ENCODE results near the gene ARHGEF17. TPM values are rescaled to one million over a fixed set of nuclear protein-coding genes. Genes with fewer than 3 reads are reported as not detected.

The ARHGEF17 gene
- total and polyA plus RNA-seq, 2 of the 8 experiments (the other 6 are each of a cell fraction or from before 2014, with no cell fraction given): 11.3 to 14.6 TPM

DNA sequence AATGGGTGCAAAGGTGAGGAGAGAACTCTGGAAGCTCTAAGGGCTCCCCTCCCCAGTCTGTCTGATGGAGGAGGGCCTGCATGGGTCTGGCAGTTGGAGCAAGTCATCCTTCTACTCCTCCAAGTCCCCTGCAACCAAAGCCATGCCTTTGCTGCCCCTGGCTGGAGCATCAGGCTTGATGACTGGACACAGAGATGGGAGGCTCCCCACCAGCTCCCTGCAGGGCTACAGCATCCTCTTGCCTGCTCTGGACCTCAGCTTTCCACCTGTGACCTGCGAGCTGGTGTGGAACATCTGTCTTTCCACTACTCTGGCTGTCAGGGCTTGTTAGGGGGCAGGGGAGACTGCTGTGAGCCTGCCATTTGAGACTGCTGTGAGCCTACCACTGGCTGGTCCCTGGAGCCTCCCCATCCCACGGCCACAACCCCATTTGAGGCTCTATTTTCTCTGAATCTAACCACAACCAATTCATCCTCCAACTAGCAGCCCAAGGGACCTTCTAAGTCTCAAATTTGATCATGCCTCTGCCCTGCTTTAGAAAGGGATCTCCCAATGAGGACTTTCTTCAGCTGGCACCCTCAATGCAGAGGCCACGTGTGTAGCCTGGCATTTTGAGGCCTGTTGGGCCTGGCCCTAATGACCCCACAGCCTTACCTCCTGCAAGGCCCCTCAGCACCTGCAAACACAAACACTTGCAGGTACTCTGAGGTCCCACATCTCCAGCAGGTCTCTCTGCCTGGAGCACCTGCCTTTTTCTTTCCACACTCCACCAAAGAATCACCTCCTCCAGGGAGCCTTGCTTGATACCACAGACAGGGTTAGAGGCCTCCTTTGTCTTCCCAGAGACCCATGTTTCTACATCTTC, 26.0 kb upstream of the ARHGEF17 start (continued):
- TF ChIP-seq, protein P1, sequence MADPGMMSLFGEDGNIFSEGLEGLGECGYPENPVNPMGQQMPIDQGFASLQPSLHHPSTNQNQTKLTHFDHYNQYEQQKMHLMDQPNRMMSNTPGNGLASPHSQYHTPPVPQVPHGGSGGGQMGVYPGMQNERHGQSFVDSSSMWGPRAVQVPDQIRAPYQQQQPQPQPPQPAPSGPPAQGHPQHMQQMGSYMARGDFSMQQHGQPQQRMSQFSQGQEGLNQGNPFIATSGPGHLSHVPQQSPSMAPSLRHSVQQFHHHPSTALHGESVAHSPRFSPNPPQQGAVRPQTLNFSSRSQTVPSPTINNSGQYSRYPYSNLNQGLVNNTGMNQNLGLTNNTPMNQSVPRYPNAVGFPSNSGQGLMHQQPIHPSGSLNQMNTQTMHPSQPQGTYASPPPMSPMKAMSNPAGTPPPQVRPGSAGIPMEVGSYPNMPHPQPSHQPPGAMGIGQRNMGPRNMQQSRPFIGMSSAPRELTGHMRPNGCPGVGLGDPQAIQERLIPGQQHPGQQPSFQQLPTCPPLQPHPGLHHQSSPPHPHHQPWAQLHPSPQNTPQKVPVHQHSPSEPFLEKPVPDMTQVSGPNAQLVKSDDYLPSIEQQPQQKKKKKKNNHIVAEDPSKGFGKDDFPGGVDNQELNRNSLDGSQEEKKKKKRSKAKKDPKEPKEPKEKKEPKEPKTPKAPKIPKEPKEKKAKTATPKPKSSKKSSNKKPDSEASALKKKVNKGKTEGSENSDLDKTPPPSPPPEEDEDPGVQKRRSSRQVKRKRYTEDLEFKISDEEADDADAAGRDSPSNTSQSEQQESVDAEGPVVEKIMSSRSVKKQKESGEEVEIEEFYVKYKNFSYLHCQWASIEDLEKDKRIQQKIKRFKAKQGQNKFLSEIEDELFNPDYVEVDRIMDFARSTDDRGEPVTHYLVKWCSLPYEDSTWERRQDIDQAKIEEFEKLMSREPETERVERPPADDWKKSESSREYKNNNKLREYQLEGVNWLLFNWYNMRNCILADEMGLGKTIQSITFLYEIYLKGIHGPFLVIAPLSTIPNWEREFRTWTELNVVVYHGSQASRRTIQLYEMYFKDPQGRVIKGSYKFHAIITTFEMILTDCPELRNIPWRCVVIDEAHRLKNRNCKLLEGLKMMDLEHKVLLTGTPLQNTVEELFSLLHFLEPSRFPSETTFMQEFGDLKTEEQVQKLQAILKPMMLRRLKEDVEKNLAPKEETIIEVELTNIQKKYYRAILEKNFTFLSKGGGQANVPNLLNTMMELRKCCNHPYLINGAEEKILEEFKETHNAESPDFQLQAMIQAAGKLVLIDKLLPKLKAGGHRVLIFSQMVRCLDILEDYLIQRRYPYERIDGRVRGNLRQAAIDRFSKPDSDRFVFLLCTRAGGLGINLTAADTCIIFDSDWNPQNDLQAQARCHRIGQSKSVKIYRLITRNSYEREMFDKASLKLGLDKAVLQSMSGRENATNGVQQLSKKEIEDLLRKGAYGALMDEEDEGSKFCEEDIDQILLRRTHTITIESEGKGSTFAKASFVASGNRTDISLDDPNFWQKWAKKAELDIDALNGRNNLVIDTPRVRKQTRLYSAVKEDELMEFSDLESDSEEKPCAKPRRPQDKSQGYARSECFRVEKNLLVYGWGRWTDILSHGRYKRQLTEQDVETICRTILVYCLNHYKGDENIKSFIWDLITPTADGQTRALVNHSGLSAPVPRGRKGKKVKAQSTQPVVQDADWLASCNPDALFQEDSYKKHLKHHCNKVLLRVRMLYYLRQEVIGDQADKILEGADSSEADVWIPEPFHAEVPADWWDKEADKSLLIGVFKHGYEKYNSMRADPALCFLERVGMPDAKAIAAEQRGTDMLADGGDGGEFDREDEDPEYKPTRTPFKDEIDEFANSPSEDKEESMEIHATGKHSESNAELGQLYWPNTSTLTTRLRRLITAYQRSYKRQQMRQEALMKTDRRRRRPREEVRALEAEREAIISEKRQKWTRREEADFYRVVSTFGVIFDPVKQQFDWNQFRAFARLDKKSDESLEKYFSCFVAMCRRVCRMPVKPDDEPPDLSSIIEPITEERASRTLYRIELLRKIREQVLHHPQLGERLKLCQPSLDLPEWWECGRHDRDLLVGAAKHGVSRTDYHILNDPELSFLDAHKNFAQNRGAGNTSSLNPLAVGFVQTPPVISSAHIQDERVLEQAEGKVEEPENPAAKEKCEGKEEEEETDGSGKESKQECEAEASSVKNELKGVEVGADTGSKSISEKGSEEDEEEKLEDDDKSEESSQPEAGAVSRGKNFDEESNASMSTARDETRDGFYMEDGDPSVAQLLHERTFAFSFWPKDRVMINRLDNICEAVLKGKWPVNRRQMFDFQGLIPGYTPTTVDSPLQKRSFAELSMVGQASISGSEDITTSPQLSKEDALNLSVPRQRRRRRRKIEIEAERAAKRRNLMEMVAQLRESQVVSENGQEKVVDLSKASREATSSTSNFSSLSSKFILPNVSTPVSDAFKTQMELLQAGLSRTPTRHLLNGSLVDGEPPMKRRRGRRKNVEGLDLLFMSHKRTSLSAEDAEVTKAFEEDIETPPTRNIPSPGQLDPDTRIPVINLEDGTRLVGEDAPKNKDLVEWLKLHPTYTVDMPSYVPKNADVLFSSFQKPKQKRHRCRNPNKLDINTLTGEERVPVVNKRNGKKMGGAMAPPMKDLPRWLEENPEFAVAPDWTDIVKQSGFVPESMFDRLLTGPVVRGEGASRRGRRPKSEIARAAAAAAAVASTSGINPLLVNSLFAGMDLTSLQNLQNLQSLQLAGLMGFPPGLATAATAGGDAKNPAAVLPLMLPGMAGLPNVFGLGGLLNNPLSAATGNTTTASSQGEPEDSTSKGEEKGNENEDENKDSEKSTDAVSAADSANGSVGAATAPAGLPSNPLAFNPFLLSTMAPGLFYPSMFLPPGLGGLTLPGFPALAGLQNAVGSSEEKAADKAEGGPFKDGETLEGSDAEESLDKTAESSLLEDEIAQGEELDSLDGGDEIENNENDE (IDR thresholded peaks at IDR 0.05; ENCODE audit: insufficient replicate concordance, low read length): no peak
- no peak for TF ChIP-seq KDM5A (IDR thresholded peaks at IDR 0.05; ENCODE audit: low read length)
- no peak for TF ChIP-seq BCL11A (IDR thresholded peaks at IDR 0.05; ENCODE audit: low read depth in 2 of 2, low read length in 2 of 2)

All from H1 (cell line).